ENCODE data around the gene SMNDC1.
"Not testable (repeated sequence)": the region's sequence is repeated elsewhere in the genome, so short reads cannot be mapped to it uniquely, and the experiment has no call there.

Gene SMNDC1

DNA sequence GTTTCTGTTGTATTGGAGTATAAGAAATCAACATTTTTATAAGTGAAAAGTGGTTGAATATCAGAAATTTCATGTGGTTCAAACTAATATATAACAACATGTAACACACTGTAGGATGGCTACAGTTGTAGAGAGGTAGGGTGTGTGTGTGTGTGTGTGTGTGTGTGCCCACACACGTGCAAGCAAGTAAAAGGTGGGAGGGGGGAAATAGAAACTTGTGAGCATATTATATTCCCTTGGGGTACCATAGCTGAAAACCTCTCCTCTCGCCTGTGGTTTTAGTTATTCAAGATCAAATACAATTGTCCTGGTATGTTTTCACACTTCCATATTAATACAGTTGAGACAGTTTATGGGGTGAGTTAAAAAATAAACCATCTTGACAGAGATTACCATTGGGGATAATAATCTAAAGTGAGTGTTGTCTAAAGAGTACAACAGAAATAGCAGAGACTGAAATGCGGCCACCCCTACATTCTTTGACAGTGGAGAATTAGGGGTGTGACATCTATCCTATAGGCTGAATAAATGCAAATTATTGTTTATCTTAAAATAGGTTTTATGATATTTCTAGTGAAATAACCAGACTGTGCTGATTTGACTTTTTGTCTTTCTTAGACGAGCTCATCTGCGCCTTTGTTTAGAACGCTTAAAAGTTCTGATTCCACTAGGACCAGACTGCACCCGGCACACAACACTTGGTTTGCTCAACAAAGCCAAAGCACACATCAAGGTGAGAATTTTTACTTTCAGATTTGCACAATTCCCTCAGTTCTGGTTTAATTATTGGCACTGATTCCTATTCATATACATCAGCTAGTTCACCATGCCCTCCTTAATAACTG is 25.9 kb downstream of the SMNDC1 start:
- no peak for DNase-seq

DNA sequence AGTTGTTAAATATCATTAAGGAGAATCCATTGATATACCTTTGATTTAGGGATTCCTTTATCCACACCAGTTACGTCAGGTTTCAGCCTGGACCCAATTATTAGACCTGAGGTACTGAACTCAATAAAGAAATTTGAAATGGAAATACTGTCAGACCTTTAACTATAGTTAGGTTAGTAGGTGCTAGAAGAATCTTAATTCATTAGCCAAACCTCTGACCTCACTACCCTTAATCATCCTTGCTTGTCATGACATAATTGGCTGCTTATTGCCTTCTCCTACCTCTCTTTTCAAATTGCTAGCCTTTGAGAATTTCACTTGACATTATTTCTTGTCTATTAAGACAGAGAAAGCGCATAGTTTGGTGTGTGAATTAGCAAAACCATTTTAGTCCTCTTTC is 27.1 kb downstream of the SMNDC1 start:
- no peak for DNase-seq

DNA sequence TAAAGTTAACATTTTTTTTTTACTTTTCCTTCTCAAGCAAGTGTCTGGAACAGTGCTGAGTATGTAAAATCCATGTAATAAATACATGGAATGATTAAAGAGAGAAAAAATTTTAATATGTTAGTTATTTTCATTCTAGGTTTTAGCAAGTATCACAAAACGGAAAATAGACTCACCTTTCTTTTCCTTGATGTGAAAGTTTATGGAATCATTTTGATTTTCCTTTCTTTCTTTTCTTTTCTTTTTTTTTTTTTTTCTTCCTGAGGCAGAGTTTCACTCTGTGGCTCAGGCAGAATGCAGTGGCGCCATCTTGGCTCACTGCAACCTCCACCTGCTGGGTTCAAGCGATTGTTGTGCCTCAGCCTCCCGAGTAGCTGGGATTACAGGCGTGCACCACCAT is 28.1 kb downstream of the SMNDC1 start:
- no peak for DNase-seq

DNA sequence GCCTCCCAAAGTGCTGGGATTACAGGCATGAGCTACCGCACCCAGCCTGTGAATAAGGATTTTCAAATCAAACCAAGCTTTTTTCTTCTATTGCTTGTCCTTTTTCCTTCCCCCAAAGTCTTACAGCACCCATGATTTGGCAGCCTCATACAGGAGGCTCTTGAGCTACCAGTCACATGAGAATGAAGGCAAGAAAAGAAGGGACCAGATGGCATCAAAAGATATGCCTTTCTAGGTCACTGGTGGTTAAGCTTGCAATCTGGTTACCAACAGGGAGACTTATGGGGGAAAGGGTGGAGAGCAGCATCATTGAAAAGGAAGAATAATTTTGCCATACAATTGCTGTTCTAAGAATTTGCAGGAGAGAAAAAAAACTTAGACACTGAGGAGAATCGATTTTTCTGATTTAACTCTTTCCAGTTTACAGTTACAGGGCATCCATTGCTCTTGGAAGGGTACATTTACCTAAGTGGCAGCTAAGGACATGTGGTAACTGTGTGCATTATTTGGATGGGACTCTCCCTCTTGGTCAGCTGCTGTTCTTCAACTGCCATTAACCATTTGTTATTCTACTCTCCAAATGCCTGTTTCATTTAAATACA is 29.5 kb downstream of the SMNDC1 start:
- peak; percentile 81 for DNase-seq

DNA sequence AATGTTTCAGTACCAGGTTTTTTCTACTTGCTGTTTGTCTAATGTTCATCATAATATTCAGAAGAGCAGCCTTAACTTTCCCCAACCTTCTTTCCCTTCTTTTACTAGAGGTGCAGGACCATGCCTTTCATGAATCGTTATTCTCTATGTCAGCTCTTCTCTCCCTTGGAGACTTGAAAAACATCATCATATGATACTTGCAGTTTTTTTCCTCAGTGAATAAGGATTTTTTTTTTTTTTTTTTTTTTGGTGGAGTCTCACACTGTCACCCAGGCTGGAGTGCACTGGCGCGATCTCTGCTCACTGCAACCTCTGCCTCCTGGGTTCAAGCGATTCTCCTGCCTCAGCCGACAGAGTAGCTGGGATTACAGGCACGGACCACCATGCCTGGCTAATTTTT is 30.1 kb downstream of the SMNDC1 start:
- DNase-seq: no peak

DNA sequence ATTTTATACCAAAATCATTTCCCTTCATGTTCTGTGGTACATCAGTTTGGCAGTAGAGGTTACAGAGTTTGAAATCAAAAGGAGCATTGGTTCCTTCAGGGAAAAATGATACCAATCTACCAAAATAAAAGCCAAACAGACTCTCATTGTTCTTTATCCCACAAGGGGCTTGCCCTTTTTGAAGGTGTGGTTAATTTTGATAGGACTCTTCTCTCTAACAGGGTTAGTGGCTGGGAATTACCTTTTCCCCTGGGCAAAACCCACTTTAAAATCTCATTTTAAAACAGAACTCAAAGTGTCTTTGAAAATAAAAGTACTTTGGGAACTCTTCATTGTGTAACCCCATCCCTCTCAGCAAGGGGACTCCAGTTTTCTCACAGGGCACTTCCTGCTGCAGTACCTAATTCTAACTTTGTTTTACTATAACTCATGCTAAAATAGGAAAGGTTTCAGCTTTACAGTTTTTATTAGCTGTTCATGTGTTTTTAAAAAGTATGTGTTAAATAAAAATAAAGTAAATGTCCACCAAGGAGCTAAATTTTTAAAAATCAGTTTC is 30.6 kb downstream of the SMNDC1 start:
- DNase-seq: no peak

DNA sequence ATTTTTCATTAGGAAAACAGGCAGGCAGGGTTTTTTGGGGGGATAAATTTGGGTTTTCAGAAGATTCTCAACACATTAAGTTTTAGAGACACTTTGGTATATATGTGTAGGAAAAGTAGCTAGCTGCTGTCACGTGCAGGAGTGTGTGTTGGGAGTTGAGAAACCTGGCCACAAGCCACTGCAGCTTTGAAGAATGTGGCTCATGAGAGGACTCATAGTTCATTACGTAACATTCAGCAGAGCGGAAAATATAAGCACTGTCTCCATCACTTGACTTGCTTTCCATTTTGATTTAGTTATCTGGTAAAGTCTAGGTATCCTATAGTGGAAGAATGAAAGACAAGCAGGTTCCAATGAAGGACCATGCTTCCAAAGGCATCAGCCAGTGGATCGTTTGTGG is 31.2 kb downstream of the SMNDC1 start:
- DNase-seq: peak; percentile 84

DNA sequence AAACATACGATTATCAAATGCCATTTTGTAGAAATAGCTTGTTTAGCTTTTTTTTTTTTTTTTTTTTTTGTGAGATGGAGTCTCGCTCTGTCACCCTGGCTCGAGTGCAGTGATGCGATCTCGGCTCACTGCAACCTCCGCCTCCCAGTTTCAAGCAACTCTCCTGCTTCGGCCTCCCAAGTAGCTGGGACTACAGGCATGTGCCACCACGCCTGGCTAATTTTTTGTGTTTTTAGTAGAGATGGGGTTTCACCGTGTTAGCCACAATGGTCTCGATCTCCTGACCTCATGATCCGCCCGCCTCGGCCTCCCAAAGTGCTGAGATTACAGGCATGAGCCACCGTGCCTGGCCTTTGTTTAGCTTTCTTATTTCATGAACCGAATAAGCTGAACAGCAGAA is 31.7 kb downstream of the SMNDC1 start:
- DNase-seq: not testable (repeated sequence)

DNA sequence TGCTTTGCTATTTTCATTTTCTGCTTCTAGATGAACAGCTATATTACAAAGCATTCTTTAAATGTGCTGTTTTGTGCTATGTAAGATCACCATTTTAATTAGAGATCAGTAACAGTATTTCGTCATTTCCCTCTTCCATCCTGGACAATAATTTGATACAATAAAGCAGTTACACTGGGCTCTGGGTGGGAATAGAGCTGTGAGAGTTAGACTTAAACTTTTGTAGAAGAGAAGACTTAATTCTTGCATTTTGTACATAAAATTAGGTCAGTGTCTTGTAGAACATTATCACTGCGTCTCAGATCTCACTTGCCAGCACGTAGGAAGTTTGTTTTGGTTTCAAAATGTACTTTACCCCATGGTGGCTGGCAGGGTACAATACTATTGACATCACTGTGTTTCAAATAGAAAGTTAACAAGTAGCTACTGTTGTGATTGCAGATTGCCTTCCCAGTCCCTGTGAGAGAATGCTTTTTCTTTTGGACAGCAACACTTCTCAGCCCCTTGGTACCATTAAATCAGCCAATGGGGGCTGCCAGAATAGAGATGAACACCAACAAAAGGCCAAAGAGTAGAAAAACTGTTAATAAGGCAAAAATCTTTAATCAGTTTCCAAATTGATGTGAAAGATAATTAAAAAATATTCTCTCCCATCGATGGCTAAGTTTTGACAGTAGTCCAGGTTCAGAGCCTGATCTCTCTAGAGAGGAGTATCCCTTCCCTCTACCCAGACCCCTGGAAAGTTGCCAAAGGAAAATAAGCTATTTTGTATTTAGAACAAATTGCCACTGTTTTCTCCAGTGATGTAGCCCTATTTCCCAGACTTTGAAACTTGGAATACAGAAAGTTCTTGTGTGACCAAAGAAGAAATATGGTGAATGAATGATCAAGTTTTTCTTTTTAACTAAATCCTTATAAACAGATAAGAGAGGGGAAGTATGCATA is 35.1 kb downstream of the SMNDC1 start:
- peak; percentile 71 for DNase-seq

DNA sequence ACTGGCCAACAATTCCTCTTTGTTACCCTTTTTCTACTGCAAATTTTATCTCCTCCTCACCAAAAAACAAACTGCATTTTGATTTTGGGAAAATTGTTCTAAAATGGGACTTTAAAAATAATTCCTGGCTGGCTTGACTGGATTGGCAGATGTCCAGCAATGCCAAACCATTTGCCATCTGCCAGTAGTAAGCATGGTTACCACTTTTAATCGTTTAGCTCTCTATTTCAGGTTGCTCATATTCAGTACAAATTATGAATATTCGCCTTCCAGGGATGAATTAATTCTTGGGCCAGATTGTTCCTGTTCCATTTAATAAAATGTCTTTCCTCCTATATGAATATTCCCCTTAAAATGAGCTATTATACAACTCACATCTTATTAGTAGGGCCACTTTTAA is 35.7 kb downstream of the SMNDC1 start:
- DNase-seq: peak; percentile 53

DNA sequence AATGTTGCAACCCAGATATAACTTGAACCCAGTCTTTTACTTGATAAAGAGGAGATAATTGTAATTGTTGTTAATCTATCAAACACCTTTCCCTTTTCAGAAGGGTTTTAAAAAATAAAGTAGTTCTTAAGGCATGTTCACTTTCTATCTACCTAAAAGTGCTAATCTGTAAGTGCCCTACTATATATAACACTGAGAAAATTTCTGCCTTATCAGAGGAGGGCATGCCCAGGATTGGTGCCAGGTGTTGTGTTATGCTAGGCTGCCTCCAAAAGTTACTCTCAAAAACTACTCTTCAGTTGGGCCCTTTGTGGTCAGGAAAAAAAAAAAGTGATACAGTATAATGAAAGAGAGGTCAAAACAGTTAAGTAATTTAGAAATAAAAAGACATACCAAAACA is 36.3 kb downstream of the SMNDC1 start:
- DNase-seq: peak; percentile 58

DNA sequence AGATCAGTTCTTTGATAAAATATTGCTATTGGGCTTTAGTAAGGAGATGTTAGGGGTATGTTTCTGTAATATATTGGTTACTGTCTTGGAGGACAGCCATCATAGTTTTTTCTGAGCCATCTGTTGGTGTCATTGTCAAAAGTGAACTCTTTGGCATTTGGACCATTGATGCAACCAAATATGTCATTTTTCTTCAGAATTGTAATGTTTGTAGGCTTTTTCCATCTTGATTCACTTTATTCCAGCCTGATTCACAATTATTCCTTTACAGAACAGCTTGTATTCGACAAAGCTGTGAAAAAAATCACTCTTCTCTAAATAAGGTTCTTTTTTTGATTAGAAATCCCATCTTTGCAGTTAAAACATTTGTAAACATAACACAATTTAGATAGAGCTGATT is 37.4 kb downstream of the SMNDC1 start:
- no peak for DNase-seq

DNA sequence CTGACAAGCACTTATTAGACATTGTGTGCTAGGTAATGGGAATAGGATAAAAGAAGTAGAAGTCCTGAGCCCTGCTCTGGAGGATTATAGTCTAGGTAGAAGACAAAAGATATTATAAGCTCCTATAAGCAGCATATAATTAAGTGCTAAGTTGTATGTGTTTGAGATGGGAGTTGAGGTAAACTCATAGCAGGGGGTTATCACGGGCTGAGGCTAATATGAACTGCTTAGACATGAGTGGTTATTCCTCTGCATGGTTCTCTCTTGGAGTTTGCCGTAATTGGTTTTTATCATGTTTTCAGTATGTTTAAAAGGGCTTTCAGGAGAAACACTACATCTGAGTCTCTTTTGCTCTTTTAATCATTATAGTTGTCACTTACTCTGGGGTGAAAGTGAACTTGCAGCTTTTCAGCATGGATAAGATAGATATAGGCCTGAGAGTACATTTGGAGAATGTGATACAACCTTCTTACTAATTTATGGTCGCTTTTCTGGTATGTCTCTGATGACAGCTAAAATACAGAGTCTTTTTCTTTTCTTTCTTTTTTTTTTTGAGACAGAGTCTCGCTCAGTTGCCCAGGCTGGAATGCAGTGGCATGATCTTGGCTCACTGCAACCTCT is 39.0 kb downstream of the SMNDC1 start:
- no peak for DNase-seq

DNA sequence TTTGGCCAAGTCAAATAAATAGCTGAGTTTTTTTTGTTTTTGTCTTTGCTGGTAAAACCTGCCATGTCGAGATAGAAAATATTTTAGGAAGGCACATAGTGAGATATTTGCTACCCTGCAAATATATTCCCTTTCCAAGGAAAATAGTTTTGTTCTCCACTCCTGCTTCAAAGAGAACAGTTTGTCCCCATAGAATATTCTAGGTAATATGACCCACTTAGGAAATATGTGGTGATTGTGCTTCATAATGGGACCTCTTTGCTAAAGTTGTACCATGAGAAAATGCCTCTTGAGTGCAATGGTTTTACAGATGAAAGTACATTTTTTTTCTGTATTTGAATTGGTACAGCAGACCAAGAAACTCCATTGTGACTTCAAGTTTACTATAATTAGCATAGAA is 41.6 kb downstream of the SMNDC1 start:
- DNase-seq: no peak

DNA sequence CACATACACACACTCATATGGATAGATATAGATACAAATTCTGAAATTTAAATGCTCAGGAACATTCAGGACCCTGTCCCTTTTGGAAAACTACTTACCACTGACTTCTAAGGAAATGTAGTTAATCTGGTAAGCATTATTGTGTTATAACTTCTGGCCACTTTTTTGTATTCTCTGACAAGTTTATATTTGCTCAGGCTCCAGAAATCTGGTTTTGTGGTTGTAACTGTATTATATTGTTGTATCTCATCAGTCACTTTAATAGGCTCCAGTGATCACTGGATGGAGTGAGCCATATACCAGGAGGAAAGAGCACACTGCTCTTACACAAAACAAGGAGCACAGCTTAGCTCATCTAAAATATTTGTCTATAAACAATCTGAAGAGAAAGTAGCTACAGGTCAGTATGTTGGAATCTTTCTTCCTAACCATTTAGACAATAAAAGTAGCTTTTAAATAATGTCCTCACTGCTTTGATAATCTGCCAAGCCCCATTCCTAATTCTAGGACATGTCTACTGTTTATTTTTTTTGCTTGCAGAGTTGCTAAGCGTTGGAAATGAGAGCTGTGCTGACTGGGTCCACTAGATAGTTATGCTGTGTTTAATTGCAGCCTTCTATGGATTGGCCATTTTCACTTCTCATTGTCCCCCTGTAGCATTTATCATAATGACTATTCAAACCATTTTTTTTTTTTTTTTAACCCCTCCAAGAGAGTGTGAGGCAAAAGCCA is 43.8 kb downstream of the SMNDC1 start:
- DNase-seq: peak; percentile 57

DNA sequence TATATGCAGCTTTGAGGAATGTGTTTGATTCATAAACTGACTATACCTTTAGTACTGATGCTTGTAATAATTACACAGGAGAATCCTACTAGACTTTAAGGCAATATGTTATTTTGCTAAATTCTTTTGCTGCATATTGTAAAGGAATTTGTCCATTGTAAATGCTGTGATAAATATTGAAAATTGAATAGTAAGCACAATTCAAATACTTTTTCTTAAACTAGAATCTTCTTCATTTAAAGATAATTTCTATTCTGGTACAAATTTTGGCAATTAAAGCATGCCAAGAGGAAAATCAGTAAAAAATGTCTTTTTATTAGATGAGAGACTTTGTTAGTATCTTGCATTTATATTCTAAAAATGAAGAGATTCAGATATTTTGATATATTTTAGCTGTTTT is 45.4 kb downstream of the SMNDC1 start:
- no peak for DNase-seq

DNA sequence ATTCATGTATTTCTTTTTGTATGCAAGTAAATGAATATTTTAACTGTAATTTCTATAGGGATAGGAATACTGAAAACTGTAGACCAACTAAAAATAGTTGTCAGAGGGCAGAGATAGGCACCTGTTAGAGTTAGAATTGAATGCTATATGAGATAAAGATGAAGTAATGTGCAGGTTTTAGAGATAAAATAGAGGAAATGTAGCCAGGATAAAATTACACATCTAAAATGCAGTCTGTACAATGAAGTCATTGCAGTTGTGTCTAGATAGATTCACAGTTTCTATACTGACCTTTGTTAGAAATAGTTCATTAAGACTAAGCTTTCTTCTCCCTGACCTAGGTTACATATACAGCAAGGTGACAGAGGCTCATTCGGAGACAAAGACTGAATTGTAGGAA is 46.2 kb downstream of the SMNDC1 start:
- peak; percentile 78 for DNase-seq

DNA sequence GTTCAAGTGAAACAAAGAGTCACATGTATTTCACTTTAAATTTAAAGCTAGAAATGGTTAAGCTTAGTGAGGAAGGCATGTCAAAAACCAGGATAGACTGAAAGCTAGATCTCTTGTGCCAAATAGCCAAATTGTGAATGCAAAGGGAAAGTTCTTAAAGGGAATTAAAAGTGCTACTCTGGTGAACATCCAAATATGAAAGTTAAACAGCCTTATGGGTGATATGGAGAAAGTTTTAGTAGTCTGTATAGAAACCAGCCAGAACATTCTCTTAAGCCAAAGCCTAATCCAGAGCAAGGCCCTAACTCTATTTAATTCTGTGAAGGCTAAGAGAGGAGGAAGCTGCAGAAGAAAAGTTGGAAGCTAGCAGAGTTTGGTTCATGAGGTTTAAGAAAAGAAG is 50.3 kb downstream of the SMNDC1 start:
- DNase-seq: no peak

DNA sequence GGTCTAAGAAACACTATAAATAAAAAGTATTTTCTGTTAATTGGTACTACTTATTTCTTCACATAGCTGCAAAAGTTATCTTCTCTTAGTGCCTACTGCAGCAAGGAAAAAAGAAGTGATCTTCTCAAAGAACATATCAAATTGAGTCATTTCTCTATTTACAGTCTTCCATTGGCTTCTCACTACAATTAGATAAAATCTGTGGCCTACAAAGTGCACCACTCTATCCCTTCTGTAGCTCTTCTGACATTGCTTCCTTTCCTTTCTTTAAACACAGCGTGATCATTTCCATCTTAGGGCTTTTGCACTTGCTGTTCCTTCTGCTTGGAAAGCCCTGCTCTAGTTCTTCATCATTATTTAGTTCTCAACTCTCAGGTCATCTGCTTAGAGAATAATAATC is 52.6 kb downstream of the SMNDC1 start:
- peak; percentile 54 for DNase-seq

DNA sequence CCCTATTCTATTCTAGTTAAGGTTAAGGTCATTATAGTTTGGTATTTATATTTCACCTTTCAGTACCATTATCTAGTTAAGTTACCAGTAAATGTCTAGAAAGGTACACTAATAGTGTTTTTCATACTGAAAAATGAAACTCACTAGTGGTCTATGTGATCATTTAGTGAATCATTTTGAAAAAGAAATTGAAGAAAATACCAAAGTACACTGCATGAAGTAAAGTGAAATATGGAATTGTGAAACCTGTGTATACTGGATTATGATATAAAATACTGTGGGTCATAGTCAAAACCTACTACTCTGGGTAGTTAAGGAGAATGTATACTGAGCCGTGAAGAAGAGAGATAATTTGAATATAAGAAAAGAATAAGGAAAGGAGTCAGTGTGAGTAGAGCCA is 53.3 kb downstream of the SMNDC1 start:
- DNase-seq: not testable (repeated sequence)

DNA sequence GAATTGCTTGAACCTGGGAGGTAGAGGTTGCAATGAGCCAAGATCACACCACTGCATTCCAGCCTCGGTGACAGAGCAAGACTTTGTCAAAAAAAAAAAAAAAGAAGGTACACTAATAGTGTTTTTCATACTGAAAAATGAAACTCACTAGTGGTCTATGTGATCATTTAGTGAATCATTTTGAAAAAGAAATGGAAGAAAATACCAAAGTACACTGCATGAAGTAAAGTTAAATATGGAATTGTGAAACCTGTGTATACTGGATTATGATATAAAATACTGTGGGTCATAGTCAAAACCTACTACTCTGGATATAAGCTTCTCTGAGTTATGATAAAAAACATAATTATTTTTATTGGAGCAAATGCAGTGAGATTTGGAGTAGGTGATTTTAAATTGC is 55.2 kb downstream of the SMNDC1 start:
- not testable (repeated sequence) for DNase-seq

DNA sequence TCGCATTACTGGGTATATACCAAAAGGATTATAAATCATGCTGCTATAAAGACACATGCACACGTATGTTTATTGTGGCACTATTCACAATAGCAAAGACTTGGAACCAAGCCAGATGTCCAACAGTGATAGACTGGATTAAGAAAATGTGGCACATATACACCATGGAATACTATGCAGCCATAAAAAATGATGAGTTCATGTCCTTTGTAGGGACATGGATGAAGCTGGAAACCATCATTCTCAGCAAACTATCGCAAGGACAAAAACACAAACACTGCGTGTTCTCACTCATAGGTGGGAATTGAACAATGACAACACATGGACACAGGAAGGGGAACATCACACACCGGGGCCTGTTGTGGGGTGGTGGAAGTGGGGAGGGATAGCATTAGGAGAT is 56.9 kb downstream of the SMNDC1 start:
- DNase-seq: not testable (repeated sequence)

Measured in OCI-M1 (cell line).